GM12878 (cell line): Measurements from ENCODE around the gene STXBP2. TPM values are rescaled to one million over a fixed set of nuclear protein-coding genes. Genes with fewer than 3 reads are reported as not detected.
A peak's percentile ranks its signal among the peaks of the same experiment; 100 is the strongest.

Experiments
- BACH1 ChIP-seq: fragments of 450-650 bp; IDR thresholded peaks from 2 replicates; pipeline ENCODE4 v1.6.1; 2017; ENCODE audit warnings: mild to moderate bottlenecking, borderline replicate concordance
- BCL11A ChIP-seq: IDR thresholded peaks from 2 replicates; pipeline ENCODE4 v1.6.1; 2011; ENCODE audit warnings: low read depth, low read length
- BHLHE40 ChIP-seq, 2 experiments: fragments of 450-650 bp in 1 of 2; IDR thresholded peaks; 2 replicates each; pipeline ENCODE4 v1.6.1; 2011 to 2017; ENCODE audit warnings: low read depth in 2 of 2, borderline replicate concordance in 1 of 2, improper control_type of control experiment in 1 of 2, low read length in 1 of 2, mild to moderate bottlenecking in 1 of 2
- CUX1 ChIP-seq: IDR thresholded peaks from 2 replicates; pipeline ENCODE4 v1.6.1; 2012; ENCODE audit warnings: improper control_type of control experiment, low read depth, low read length; ENCODE audit not compliant: insufficient replicate concordance
- E2F8 ChIP-seq: fragments of 450-650 bp; IDR thresholded peaks from 2 replicates; pipeline ENCODE4 v1.6.1; 2018; ENCODE audit warnings: mild to moderate bottlenecking, low read depth, moderate library complexity; ENCODE audit not compliant: partially characterized antibody
- HSF1 ChIP-seq: fragments of 150-350 bp; IDR thresholded peaks from 2 replicates; pipeline ENCODE4 v1.6.1; 2014; ENCODE audit warnings: mild to moderate bottlenecking, low read depth, low read length
- IKZF1 ChIP-seq: fragments of 450-650 bp; conservative IDR thresholded peaks from 2 replicates; pipeline ENCODE4 v1.6.1; 2017; ENCODE audit warnings: antibody characterized with exemption, mild to moderate bottlenecking
- KLF5 ChIP-seq: fragments of 450-650 bp; IDR thresholded peaks from 2 replicates; pipeline ENCODE4 v1.6.1; 2014; ENCODE audit warnings: mild to moderate bottlenecking; ENCODE audit not compliant: partially characterized antibody
- NFYB ChIP-seq: IDR thresholded peaks from 2 replicates; pipeline ENCODE4 v1.6.1; 2011; ENCODE audit warnings: low read depth, mild to moderate bottlenecking, low read length, improper control_type of control experiment, moderate library complexity; ENCODE audit not compliant: insufficient read depth
- NR2F1 ChIP-seq: fragments of 450-650 bp; conservative IDR thresholded peaks from 2 replicates; pipeline ENCODE4 v1.6.1; 2017; ENCODE audit warnings: mild to moderate bottlenecking
- SMC3 ChIP-seq: IDR thresholded peaks from 2 replicates; pipeline ENCODE4 v1.6.1; 2011; ENCODE audit warnings: low read length, improper control_type of control experiment, borderline replicate concordance
- SREBF2 ChIP-seq: IDR thresholded peaks from 2 replicates; pipeline ENCODE4 v1.6.1; 2012; ENCODE audit warnings: mild to moderate bottlenecking, low read length
- TAF1 ChIP-seq: IDR thresholded peaks from 2 replicates; pipeline ENCODE4 v1.6.1; 2011; ENCODE audit warnings: mild to moderate bottlenecking, low read depth, low read length, borderline replicate concordance
- ZNF592 ChIP-seq: fragments of 450-650 bp; IDR thresholded peaks from 2 replicates; pipeline ENCODE4 v1.6.1; 2017; ENCODE audit warnings: mild to moderate bottlenecking, moderate library complexity
- polyA plus RNA-seq, 11 experiments: library from polyadenylated mRNA; depleted of rRNA in 4 of 11; unstranded in 6 of 11; stranded (reverse) in 5 of 11; fragments of >200 nt; fragmentation: Nextera tagmentation in 4 of 11; fragmentation: Illumina TruSeq in 1 of 11; extraction: Ambion mirVana in 4 of 11; extraction: Trizol in 1 of 11; gene quantifications; 1 replicate in 1 of 11; 2 replicates in 10 of 11; pipeline versions ENCODE4 v1.2.1 to v1.2.3, GENCODE V29; 2011 to 2016; ENCODE audit warnings: inconsistent platforms in 2 of 11, missing spikeins in 2 of 11, low read depth in 1 of 11
- total RNA-seq, 4 experiments: library from RNA; depleted of rRNA in 3 of 4; stranded (reverse); fragments of >200 nt in 3 of 4; fragmentation: Illumina TruSeq in 1 of 4; extraction: Trizol in 1 of 4; gene quantifications; 2 replicates each; pipeline versions ENCODE4 v1.2.1 to v1.2.3, GENCODE V29; 2013 to 2021

STXBP2 gene
- total and polyA plus RNA-seq, 10 of the 15 experiments (the other 5 are each of a cell fraction or from before 2014, with no cell fraction given): 2.6 to 111 (median 61.4) TPM

- TF ChIP-seq ZNF592 (no peak), NFYB (no peak), IKZF1 (peak; percentile 54), BCL11A (no peak), HSF1 (no peak), CUX1 (no peak), SREBF2 (no peak), TAF1 (peak; percentile 94), SMC3 (no peak), NR2F1 (no peak), E2F8 (no peak), BHLHE40 (IDR thresholded peaks at IDR 0.05; ENCODE audit: borderline replicate concordance in 1 of 2, low read depth in 2 of 2, low read length in 1 of 2) (peak in 1 of 2 experiments; percentile 29; a peak in 1 of 4 replicates), KLF5 (no peak), BACH1 (no peak)
Measured at GRCh38 chr19:7636691-7637373, at the start of gene STXBP2 (continued).
